HG03342 (cell line): ENCODE data around the gene ZNF562.
"Not testable (repeated sequence)": the region's sequence is repeated elsewhere in the genome, so short reads cannot be mapped to it uniquely, and the experiment has no call there.

Experiments used
- ATAC-seq: cut with Tn5 transposase; IDR thresholded peaks from one replicate; pipeline ENCODE4 v1.9.1; 2021; ENCODE audit warnings: mild to moderate bottlenecking, moderate library complexity; ENCODE audit not compliant: unreplicated experiment

ZNF562 gene

DNA sequence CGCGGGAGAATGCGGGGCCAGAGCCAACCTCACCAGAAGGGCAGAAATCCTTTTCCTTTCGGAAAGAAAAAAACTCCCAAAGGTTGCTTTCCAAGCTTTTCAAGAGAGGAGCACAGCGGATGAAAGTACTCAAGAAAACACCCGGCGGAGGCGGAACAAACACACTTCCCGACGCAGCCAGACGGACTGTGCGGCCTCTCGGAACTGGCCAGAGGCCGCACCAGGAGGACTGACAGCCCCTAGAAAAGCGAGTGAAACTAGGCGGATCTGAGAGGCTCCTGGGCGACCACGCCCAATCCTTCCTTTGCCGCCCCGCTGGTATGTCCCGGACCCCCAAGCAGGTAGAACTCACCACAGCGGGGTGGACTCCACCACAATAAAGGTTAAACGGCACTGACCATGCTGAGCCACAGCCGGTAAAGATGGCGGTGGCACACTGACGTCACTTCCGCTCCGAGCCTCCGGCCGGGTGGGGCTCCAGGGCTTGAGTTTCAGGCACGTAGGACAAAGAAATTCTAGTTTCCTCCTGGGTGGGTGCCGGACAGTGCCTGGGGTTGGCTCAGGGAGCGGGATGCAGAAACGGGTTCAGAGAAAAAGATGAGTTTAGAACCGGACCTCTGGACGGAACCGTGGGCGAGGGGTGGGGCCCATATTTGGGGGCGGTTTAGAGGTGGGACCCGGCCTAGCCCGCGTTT lies at the start of gene ZNF562:
Gene ZNF562 (minus strand): TSS at position 438 of the 695 bp plus-strand sequence. CDS start 14,356 bp downstream, outside the sequence.
- peak; percentile 59 for ATAC-seq

DNA sequence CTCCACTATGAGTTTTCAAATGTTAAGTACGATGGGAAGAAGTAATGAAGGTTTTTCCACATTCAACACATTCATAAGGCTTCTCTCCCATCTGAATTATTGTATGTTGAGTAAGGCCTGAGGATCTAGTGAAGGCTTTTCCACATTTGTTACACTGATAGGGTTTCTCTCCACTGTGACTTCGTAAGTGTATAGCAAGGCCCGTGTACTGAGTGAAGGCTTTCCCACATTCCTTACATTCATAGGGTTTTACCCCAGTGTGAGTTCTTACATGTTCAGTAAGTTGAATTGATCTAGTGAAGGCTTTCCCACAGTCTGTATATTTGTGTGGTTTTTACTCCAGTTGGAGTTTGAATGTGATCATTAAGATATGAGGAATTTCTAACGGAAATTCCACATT lies 49.3 kb upstream of the ZNF562 start:
- ATAC-seq = no peak

DNA sequence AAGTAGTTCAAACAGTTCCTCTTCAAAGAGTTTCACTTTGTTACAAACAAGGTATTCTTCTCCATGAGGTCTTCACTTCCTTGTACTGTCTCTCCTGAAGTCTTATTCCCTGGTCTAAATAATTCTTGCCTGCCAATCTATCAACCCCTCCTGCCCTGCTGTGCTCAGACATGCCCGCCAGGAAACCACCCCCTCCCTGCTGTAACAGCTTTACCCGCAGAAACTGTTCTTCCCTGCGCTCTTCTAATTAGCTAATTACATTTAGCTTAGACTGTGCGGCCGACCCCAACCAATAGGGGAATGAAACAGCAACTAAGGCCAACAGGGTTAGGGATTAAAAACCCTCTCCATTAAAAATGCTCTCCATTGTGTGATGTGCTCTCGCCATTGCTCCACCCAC lies 47.0 kb upstream of the ZNF562 start:
- ATAC-seq = no peak

GRCh38 chr19:9720541-9720940 lies 45.6 kb upstream of the ZNF562 start:
- no peak for ATAC-seq

GRCh38 chr19:9711815-9712214 lies 36.9 kb upstream of the ZNF562 start:
- no peak for ATAC-seq

GRCh38 chr19:9709305-9709704 lies 34.4 kb upstream of the ZNF562 start:
- ATAC-seq = no peak

GRCh38 chr19:9705836-9706235 lies 30.9 kb upstream of the ZNF562 start:
- ATAC-seq = no peak

- ATAC-seq = no peak
Measured at GRCh38 chr19:9702186-9702585, 27.3 kb upstream of the ZNF562 start.

GRCh38 chr19:9700229-9700981 lies 25.5 kb upstream of the ZNF562 start:
- ATAC-seq = no peak

DNA sequence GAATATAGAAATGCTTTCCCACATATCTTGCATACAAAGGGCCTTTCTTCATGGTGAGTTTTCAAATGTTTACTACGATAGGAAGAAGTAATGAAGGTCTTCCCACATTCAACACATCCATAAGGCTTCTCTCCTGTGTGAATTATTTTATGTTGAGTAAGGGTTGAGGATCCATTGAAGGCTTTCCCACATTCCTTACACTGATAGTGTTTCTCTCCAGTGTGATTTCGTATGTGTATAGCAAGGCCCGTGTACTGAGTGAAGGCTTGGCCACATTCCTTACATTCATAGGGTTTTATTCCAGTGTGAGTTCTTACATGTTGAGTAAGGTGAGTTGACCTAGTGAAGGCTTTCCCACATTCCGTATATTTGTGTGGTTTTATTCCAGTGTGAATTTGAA lies 15.4 kb upstream of the ZNF562 start:
- not testable (repeated sequence) for ATAC-seq

GRCh38 chr19:9679996-9680395 lies 5.1 kb upstream of the ZNF562 start:
- not testable (repeated sequence) for ATAC-seq

GRCh38 chr19:9675358-9675901 lies 530 bp upstream of the ZNF562 start:
- peak; percentile 46 for ATAC-seq

- ATAC-seq = peak; percentile 16
Measured at GRCh38 chr19:9673912-9674662, 813 bp downstream of the ZNF562 start.

DNA sequence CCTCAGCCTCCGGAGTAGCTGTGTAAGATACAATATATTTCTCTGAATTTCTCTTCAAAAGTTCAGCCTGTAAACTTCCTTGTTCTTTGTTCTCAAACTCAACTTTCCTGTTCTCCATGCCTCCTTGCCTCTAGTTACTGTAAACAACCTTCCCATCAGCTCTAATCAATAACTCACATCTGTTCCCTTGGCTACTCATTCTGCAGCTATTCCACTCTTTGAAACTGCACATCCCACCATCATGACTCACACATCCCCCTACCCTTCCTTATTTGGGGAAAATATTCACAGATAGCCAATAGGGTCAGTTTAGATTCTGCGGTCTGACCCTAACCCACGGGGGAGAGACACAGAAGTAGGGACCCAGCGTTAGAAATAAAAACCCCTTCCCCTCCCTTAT lies 2.0 kb downstream of the ZNF562 start:
- no peak for ATAC-seq

DNA sequence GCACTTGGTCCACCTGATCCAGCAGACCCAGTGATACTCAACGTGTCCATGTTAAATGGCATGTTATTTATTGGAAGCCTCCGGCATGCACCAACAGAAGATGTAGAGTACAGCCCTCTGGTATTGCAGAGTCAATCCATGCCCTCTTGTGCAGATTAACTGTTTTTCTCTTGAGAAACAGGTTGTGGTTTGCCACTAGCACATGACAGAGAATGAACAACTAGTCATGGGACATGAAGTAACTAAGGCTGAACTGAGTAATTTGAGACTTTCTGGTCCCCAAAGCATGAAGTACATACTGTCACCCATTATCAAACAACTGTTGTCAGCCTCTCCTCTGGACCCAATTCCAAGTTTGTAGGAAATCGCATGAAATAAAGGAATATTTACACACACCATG lies 3.2 kb downstream of the ZNF562 start:
- ATAC-seq = no peak

DNA sequence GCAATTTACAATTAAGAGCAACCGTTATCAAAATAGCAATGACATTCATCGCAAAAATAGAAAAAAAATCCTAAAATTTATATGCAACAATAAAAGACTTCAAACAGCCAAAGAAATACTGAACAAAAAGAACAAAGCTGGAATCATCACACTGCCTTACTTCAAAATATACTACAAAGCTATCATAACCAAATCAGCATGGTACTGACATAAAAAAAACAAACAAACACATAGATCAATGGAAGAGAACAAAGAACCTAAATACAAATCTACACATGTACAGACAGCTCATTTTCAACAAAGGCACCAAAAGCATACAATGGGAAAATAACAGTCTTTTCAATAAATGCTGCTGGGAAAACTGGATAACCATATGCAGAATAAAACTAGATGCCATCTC lies 6.4 kb downstream of the ZNF562 start:
- no peak for ATAC-seq

- ATAC-seq = no peak
Measured at GRCh38 chr19:9667898-9668297, 7.0 kb downstream of the ZNF562 start.

GRCh38 chr19:9658769-9659168 lies 16.1 kb downstream of the ZNF562 start:
- no peak for ATAC-seq

DNA sequence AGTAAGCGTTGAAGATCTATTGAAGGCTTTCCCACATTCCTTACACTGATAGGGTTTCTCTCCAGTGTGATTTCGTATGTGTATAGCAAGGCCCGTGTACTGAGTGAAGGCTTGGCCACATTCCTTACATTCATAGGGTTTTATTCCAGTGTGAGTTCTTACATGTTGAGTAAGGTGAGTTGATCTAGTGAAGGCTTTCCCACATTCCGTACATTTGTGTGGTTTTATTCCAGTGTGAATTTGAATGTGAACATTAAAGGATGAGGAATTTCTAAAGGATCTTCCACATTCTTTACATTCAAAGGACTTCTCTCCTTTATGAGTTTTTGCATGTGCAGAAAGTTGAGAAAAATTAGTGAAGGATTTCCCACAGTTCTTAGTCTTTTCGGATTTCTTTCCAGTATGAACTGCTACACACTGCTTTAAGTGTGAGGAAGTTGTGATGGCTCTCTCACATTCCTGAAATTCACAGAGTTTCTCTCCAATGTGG lies 21.8 kb downstream of the ZNF562 start:
- ATAC-seq = not testable (repeated sequence)

DNA sequence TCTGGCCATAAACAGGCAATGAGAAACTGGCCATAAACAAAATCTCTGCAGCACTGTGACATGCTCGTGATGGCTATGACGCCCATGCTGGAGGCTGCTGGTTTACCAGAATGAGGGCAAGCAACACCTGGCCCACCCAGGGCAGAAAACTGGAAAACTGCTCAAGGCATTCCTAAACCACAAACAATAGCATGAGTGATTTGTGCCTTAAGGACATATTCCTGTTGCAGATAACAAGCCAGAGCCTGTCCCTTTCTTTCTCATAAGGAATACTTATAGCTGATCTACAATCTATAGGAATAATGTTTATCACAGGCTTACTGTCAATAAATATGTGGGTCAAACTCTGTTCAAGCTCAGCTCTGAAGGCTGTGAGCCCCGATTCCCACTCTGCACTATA lies 23.4 kb downstream of the ZNF562 start:
- ATAC-seq = not testable (repeated sequence)

DNA sequence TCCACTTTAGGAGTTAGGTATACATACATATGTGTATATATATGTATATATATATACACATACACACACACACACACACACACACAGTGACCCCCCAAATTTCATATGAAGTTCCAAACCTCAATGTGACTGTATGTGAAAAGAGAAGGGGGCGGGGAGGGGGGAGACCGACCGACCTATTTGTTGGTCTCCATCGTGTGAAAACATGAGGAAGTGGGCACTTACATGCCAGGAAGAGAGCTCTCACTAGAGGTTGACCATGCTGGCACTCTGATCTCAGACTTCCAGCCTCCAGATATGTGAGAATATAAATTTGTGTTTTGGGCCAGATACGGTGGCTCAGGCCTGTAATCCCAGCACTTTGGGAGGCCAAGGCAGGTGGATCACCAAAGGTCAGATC lies 24.6 kb downstream of the ZNF562 start:
- ATAC-seq = no peak
